GM23248 (cell line): ENCODE measurements around the gene SPC24.

Experiments
- EZH2 ChIP-seq: fragments of 200-600 bp; sonication (generic); IDR thresholded peaks from 2 replicates; pipeline ENCODE4 v1.6.1; 2018; ENCODE audit warnings: antibody characterized with exemption, mild to moderate bottlenecking; ENCODE audit not compliant: insufficient read depth, poor library complexity, severe bottlenecking
- EZH2phosphoT487 ChIP-seq: fragments of 200-600 bp; sonication (generic); IDR thresholded peaks from 2 replicates; pipeline ENCODE4 v1.6.1; 2018; ENCODE audit warnings: antibody characterized with exemption, moderate library complexity, mild to moderate bottlenecking, low read depth; ENCODE audit not compliant: insufficient read depth

- TF ChIP-seq EZH2: no peak
- TF ChIP-seq EZH2phosphoT487: no peak
Measured at GRCh38 chr19:11106477-11106876, 49.1 kb downstream of the SPC24 start.
